ENCODE results near the gene SIGLEC14.

GRCh38 chr19:51681286-51681941, 34.8 kb upstream of the SIGLEC14 start:
- TF ChIP-seq CTCF (IDR thresholded peaks at IDR 0.05; ENCODE audit: borderline replicate concordance, extremely low read depth, low read length, poor library complexity, severe bottlenecking), result no peak
- TF ChIP-seq EZH2 (IDR thresholded peaks at IDR 0.05; ENCODE audit: borderline replicate concordance, low read depth, low read length, severe bottlenecking), result no peak

Measured in DND-41 (cell line).